Smooth muscle cell (in vitro differentiated cells): ENCODE measurements around the gene DTNBP1. TPM values are rescaled to one million over a fixed set of nuclear protein-coding genes. Genes with fewer than 3 reads are reported as not detected.

Experiments
- DNase-seq: peaks from one replicate; lab custom pipeline; 2025; ENCODE audit not compliant: unreplicated experiment; lab: John Stamatoyannopoulos, UW
- H2AFZ ChIP-seq: fragments of 200-600 bp; sonication (generic); 2 replicates; pipeline ENCODE4 v1.6.0; 2016; ENCODE audit warnings: antibody characterized with exemption, low read depth, mild to moderate bottlenecking
- H3F3A ChIP-seq: fragments of 200-600 bp; sonication (generic); 2 replicates; pipeline ENCODE4 v1.6.0; 2017; ENCODE audit warnings: antibody characterized with exemption, low read depth
- H3K27ac ChIP-seq: fragments of 200-600 bp; sonication (generic); 2 replicates; pipeline ENCODE4 v1.5.1; 2016; ENCODE audit warnings: low read depth, mild to moderate bottlenecking
- H3K27me3 ChIP-seq: fragments of 200-600 bp; sonication (generic); 2 replicates; pipeline ENCODE4 v1.6.1; 2016; ENCODE audit warnings: low read depth, mild to moderate bottlenecking
- H3K36me3 ChIP-seq: fragments of 200-600 bp; sonication (generic); 2 replicates; pipeline ENCODE4 v1.5.1; 2016; ENCODE audit warnings: low read depth
- H3K4me1 ChIP-seq: fragments of 200-600 bp; sonication (generic); 2 replicates; pipeline ENCODE4 v1.5.1; 2016; ENCODE audit warnings: low read depth
- H3K4me2 ChIP-seq: fragments of 200-600 bp; sonication (generic); 2 replicates; pipeline ENCODE4 v1.6.0; 2016; ENCODE audit warnings: mild to moderate bottlenecking
- H3K4me3 ChIP-seq: fragments of 200-600 bp; sonication (generic); 2 replicates; pipeline ENCODE4 v1.5.1; 2016; ENCODE audit warnings: mild to moderate bottlenecking
- H3K79me2 ChIP-seq: fragments of 200-600 bp; sonication (generic); 2 replicates; pipeline ENCODE4 v1.6.0; 2016; ENCODE audit warnings: low read depth, mild to moderate bottlenecking
- H3K9ac ChIP-seq: fragments of 200-600 bp; sonication (generic); 2 replicates; pipeline ENCODE4 v1.6.0; 2016; ENCODE audit warnings: low read depth
- H3K9me3 ChIP-seq: fragments of 200-600 bp; sonication (generic); replicated peaks from 2 replicates; pipeline ENCODE4 v1.5.1; 2016; ENCODE audit warnings: low read depth
- H4K20me1 ChIP-seq: fragments of 200-600 bp; sonication (generic); 2 replicates; pipeline ENCODE4 v1.6.0; 2016; ENCODE audit warnings: low read depth
- WGBS: methylation state at CpG from one replicate; pipeline ENCODE4 v1.1.7; 2016; ENCODE audit warnings: low lambda C conversion rate; 5-methylcytosine and 5-hydroxymethylcytosine counted together
- polyA plus RNA-seq: library from polyadenylated mRNA; unstranded; fragments of >200 nt; fragmentation: Nextera tagmentation; extraction: Ambion mirVana; gene quantifications from 2 replicates; pipeline ENCODE4 v1.2.1, GENCODE V29; 2016
- total RNA-seq: library from RNA; depleted of rRNA; stranded (reverse); fragments of >200 nt; gene quantifications from 2 replicates; pipeline ENCODE4 v1.2.3, GENCODE V29; 2014
- TF ChIP-seq, protein P1 (sequence below): fragments of 200-600 bp; sonication (generic); IDR thresholded peaks from 2 replicates; pipeline ENCODE4 v1.5.1; 2017; ENCODE audit warnings: borderline replicate concordance, mild to moderate bottlenecking, antibody characterized with exemption; ENCODE audit not compliant: insufficient read depth, poor library complexity, severe bottlenecking

Gene DTNBP1
- total and polyA plus RNA-seq, 2 experiments from 2014 or later: 11.9 to 24.2 TPM

DNA sequence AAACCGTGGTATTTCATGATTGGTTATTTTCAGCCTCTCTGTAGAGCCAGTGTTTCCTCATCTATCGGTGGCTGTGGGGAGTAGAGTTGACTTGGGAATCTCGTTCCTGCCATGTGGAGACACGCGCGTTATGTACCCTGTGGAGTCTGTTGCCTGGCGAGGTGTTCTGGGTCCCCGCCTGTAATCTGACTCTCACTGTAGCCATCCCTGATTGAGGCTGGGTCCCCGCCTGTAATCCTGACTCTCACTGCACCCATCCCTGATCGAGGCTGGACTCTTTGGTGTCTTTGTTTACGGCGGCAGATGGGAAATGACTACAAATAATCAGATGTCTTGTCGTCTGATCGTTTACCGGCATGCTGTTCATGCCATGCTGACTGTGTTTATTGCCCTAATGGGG lies 153.9 kb downstream of the DTNBP1 start:
- DNase-seq: no peak
- Histone ChIP-seq H3K4me2 (no peak overlapping the region), H2AFZ (no peak overlapping the region), H3K4me1 (no peaks in the 10 kb centered on the region), H3K79me2 (no peaks in the 10 kb centered on the region), H3K9me3 (no peaks in the 10 kb centered on the region), H4K20me1 (peaks cover 60% of the 10 kb centered on the region), H3K27me3 (no peaks in the 10 kb centered on the region), H3K36me3 (no peaks in the 10 kb centered on the region), H3K4me3 (no peak overlapping the region), H3F3A (no peaks in the 10 kb centered on the region), H3K9ac (no peak overlapping the region), H3K27ac (no peak overlapping the region)
- TF ChIP-seq, protein P1, sequence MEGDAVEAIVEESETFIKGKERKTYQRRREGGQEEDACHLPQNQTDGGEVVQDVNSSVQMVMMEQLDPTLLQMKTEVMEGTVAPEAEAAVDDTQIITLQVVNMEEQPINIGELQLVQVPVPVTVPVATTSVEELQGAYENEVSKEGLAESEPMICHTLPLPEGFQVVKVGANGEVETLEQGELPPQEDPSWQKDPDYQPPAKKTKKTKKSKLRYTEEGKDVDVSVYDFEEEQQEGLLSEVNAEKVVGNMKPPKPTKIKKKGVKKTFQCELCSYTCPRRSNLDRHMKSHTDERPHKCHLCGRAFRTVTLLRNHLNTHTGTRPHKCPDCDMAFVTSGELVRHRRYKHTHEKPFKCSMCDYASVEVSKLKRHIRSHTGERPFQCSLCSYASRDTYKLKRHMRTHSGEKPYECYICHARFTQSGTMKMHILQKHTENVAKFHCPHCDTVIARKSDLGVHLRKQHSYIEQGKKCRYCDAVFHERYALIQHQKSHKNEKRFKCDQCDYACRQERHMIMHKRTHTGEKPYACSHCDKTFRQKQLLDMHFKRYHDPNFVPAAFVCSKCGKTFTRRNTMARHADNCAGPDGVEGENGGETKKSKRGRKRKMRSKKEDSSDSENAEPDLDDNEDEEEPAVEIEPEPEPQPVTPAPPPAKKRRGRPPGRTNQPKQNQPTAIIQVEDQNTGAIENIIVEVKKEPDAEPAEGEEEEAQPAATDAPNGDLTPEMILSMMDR: no peak
- WGBS: 78% methylated on average over 15 of the region's 15 CpGs

DNA sequence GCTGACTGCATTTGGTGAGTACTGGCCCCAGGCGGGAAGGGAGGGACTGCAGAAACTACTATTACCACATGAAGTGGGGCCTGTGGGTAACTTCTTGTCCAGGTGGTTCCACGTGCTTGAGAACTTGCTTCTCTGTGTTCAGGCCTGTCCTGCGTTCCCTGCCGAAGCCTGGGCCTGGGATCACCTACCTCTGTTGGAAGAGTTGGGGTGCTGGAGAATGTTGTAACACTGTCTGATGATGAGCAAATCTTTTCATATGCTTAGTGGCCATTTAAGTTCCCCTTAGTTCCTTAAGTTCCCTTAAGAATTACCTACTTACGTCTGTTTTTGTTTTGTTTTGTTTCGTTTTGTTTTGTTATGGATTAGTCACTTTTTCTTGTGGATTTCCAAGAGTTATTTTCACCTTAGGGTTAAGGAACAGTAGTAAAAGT lies 154.4 kb downstream of the DTNBP1 start:
- Histone ChIP-seq H3F3A (no peaks in the 10 kb centered on the region), H3K79me2 (no peaks in the 10 kb centered on the region), H3K36me3 (no peaks in the 10 kb centered on the region), H3K9ac (no peak overlapping the region), H3K4me2 (no peak overlapping the region), H2AFZ (no peak overlapping the region), H3K27ac (no peak overlapping the region), H3K9me3 (no peaks in the 10 kb centered on the region), H4K20me1 (peaks cover 65% of the 10 kb centered on the region), H3K4me3 (no peak overlapping the region), H3K4me1 (no peaks in the 10 kb centered on the region), H3K27me3 (no peaks in the 10 kb centered on the region)
- 87% methylated on average over 6 of the region's 6 CpGs for WGBS
- DNase-seq: no peak
- TF ChIP-seq, protein P1: no peak

DNA sequence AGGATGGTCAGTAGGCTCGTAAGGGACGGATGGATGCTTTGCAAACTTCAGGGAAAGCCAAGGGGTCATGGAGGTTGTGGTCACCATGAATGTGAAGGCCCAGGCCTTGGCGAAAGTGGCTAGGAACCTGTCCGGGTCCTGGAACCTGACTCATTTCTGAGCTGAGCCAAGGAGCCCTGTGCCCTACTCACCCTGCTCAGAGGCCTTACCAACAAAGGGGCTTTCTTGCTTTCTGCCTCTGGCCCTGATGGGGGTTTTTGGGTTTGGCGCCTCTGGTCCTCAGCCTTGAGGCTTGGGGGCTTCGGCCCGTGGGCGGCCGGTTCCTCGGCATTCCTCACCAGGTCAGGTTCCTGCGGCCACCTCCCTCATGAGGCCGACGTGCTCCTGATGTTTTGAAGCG lies 155.1 kb downstream of the DTNBP1 start:
- Histone ChIP-seq H3K4me2 (no peak overlapping the region), H3K36me3 (no peaks in the 10 kb centered on the region), H3K79me2 (no peaks in the 10 kb centered on the region), H3K27ac (no peak overlapping the region), H3K4me1 (no peaks in the 10 kb centered on the region), H3K9ac (no peak overlapping the region), H2AFZ (no peak overlapping the region), H3K4me3 (no peak overlapping the region), H3K27me3 (no peaks in the 10 kb centered on the region), H3F3A (no peaks in the 10 kb centered on the region), H3K9me3 (no peaks in the 10 kb centered on the region), H4K20me1 (peaks cover 71% of the 10 kb centered on the region)
- 91% methylated on average over 14 of the region's 14 CpGs for WGBS
- no peak for DNase-seq
- TF ChIP-seq, protein P1: no peak

DNA sequence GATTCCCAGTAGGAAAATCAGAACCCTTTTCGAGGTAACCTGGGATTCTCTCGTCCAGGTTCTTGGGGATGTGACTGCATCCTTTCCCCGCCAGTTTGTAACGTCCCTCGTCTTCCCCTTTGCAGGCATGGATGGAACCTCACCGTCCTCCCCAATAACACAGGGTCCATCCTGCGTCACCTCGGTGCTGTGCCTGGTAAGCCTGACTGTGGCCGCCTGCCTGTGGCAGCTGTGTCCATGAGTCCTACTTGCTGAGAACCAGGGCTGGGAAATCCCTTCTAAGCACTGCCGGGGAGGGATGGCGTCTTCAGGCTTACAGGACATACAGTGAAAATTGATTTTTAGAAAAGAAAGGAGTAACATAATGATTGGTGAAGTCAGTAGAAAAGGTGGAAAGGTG lies 155.6 kb downstream of the DTNBP1 start:
- WGBS: 97% methylated on average over 11 of the region's 11 CpGs
- Histone ChIP-seq H3K4me3 (no peak overlapping the region), H3K27ac (no peak overlapping the region), H3F3A (no peaks in the 10 kb centered on the region), H3K4me2 (no peak overlapping the region), H4K20me1 (peaks cover 76% of the 10 kb centered on the region), H3K9ac (no peak overlapping the region), H3K27me3 (no peaks in the 10 kb centered on the region), H3K4me1 (no peaks in the 10 kb centered on the region), H3K36me3 (no peaks in the 10 kb centered on the region), H3K79me2 (no peaks in the 10 kb centered on the region), H3K9me3 (no peaks in the 10 kb centered on the region), H2AFZ (no peak overlapping the region)
- TF ChIP-seq, protein P1: no peak
- no peak for DNase-seq
